Mesenchymal stem cell (in vitro differentiated cells and primary cell): Measurements from ENCODE around the gene GNB3.
"Not testable (repeated sequence)": the region's sequence is repeated elsewhere in the genome, so short reads cannot be mapped to it uniquely, and the experiment has no call there.

Experiments used
- DNase-seq: peaks from one replicate; pipeline ENCODE4 v3.0.0-alpha.2; 2013
- H2AFZ ChIP-seq: one replicate; pipeline ENCODE4 v1.6.1; 2013; ENCODE audit warnings: low read depth, mild to moderate bottlenecking, control low read depth, inconsistent platforms, low read length, moderate library complexity
- H2AK5ac ChIP-seq: 2 replicates; pipeline ENCODE4 v1.6.1; 2013; ENCODE audit warnings: low read length, moderate library complexity, mild to moderate bottlenecking, inconsistent platforms; ENCODE audit not compliant: severe bottlenecking
- H2BK120ac ChIP-seq: one replicate; pipeline ENCODE4 v1.6.1; 2013; ENCODE audit warnings: low read depth, mild to moderate bottlenecking, inconsistent platforms, low read length, moderate library complexity
- H2BK12ac ChIP-seq, 2 experiments: one replicate each; pipeline ENCODE4 v1.6.1; 2013; ENCODE audit warnings: inconsistent platforms in 2 of 2, low read length in 2 of 2, mild to moderate bottlenecking in 2 of 2, moderate library complexity in 2 of 2, control low read depth in 1 of 2
- H2BK15ac ChIP-seq: one replicate; pipeline ENCODE4 v1.6.1; 2013; ENCODE audit warnings: mild to moderate bottlenecking, low read depth, inconsistent platforms; ENCODE audit not compliant: poor library complexity, severe bottlenecking
- H2BK5ac ChIP-seq: 2 replicates; pipeline ENCODE4 v1.6.1; 2013; ENCODE audit warnings: low read depth, mild to moderate bottlenecking, low read length, control low read depth, inconsistent platforms; ENCODE audit not compliant: poor library complexity, severe bottlenecking
- H3K14ac ChIP-seq, 2 experiments: one replicate each; pipeline ENCODE4 v1.6.1; 2013; ENCODE audit warnings: inconsistent platforms in 2 of 2, low read length in 2 of 2, control low read depth in 1 of 2, mild to moderate bottlenecking in 1 of 2, moderate library complexity in 1 of 2
- H3K18ac ChIP-seq, 2 experiments: one replicate each; pipeline ENCODE4 v1.6.1; 2013; ENCODE audit warnings: inconsistent platforms in 2 of 2, low read length in 2 of 2, control low read depth in 1 of 2, low read depth in 1 of 2, mild to moderate bottlenecking in 1 of 2
- H3K23ac ChIP-seq, 2 experiments: one replicate each; pipeline ENCODE4 v1.6.1; 2013; ENCODE audit warnings: inconsistent platforms in 2 of 2, low read length in 2 of 2, mild to moderate bottlenecking in 2 of 2, moderate library complexity in 2 of 2, control low read depth in 1 of 2
- H3K27ac ChIP-seq: 2 replicates; pipeline ENCODE4 v1.5.1; 2013; ENCODE audit warnings: mild to moderate bottlenecking, moderate library complexity, low read length, control low read depth, inconsistent platforms; ENCODE audit not compliant: poor library complexity, severe bottlenecking
- H3K27me3 ChIP-seq, 2 experiments: 2 replicates each; pipeline versions ENCODE4 v1.6.1 to v1.7.0; 2013; ENCODE audit warnings: low read length in 2 of 2, mild to moderate bottlenecking in 2 of 2, moderate library complexity in 2 of 2, control low read depth in 1 of 2, inconsistent platforms in 1 of 2; ENCODE audit not compliant: control insufficient read depth in 1 of 2, insufficient read depth in 1 of 2
- H3K36me3 ChIP-seq, 2 experiments: 2 replicates each; pipeline versions ENCODE4 v1.6.1 to v1.7.0; 2013; ENCODE audit warnings: low read length in 2 of 2, control low read depth in 1 of 2, inconsistent platforms in 1 of 2, low read depth in 1 of 2, mild to moderate bottlenecking in 1 of 2; ENCODE audit not compliant: insufficient read depth in 2 of 2, control insufficient read depth in 1 of 2
- H3K4ac ChIP-seq, 2 experiments: one replicate each; pipeline ENCODE4 v1.6.1; 2013; ENCODE audit warnings: inconsistent platforms in 2 of 2, low read length in 2 of 2, mild to moderate bottlenecking in 2 of 2, moderate library complexity in 2 of 2, control low read depth in 1 of 2, low read depth in 1 of 2
- H3K4me1 ChIP-seq: 2 replicates; pipeline ENCODE4 v1.6.1; 2013; ENCODE audit warnings: low read depth, low read length, control low read depth; ENCODE audit not compliant: control insufficient read depth, insufficient read depth
- H3K4me2 ChIP-seq: 2 replicates; pipeline ENCODE4 v1.6.1; 2013; ENCODE audit warnings: low read length, mild to moderate bottlenecking, inconsistent platforms; ENCODE audit not compliant: poor library complexity, severe bottlenecking
- H3K4me3 ChIP-seq, 2 experiments: 2 replicates each; pipeline versions ENCODE4 v1.5.1 to v1.7.0; 2013; ENCODE audit warnings: low read length in 2 of 2, mild to moderate bottlenecking in 2 of 2, control low read depth in 1 of 2, low read depth in 1 of 2; ENCODE audit not compliant: insufficient read depth in 1 of 2
- H3K79me1 ChIP-seq: replicated peaks from 2 replicates; pipeline ENCODE4 v1.6.1; 2013; ENCODE audit warnings: mild to moderate bottlenecking, control low read depth, low read length, inconsistent platforms; ENCODE audit not compliant: poor library complexity, severe bottlenecking
- H3K9ac ChIP-seq: 2 replicates; pipeline ENCODE4 v1.7.0; 2013; ENCODE audit warnings: mild to moderate bottlenecking, low read length, moderate library complexity
- H3K9me3 ChIP-seq: 2 replicates; pipeline ENCODE4 v1.7.0; 2013; ENCODE audit warnings: mild to moderate bottlenecking, low read length; ENCODE audit not compliant: control insufficient read depth
- H4K8ac ChIP-seq: one replicate; pipeline ENCODE4 v1.6.1; 2013; ENCODE audit warnings: inconsistent platforms, mild to moderate bottlenecking, low read length, moderate library complexity
- H4K91ac ChIP-seq: one replicate; pipeline ENCODE4 v1.6.1; 2013; ENCODE audit warnings: mild to moderate bottlenecking, low read length, inconsistent platforms
- WGBS: methylation state at CpG from one replicate; pipeline ENCODE4 v1.1.7; 2013; ENCODE audit warnings: mixed read lengths; 5-methylcytosine and 5-hydroxymethylcytosine counted together

The GNB3 gene

GRCh38 chr12:6889775-6890573 lies 49.2 kb downstream of the GNB3 start:
- not testable (repeated sequence) for H3K79me1 ChIP-seq, H3K23ac ChIP-seq, H2AFZ ChIP-seq, H2BK12ac ChIP-seq, H3K27me3 ChIP-seq, H4K8ac ChIP-seq, H2BK5ac ChIP-seq, H3K14ac ChIP-seq, H3K4me2 ChIP-seq, H2BK15ac ChIP-seq, H3K36me3 ChIP-seq, DNase-seq, H3K9me3 ChIP-seq, H2BK120ac ChIP-seq, H4K91ac ChIP-seq, H3K4me3 ChIP-seq, H3K4me1 ChIP-seq
- H3K4ac ChIP-seq: peak overlapping the region in 1 of 2 experiments; percentile 78
- peak overlapping the region; percentile 81 for H2AK5ac ChIP-seq
- H3K27ac ChIP-seq: peak overlapping the region; percentile 73
- H3K18ac ChIP-seq: peak overlapping the region in 1 of 2 experiments; percentile 80
- 96% methylated on average over 20 of the region's 21 CpGs for WGBS
- H3K9ac ChIP-seq: peak overlapping the region; percentile 95

DNA sequence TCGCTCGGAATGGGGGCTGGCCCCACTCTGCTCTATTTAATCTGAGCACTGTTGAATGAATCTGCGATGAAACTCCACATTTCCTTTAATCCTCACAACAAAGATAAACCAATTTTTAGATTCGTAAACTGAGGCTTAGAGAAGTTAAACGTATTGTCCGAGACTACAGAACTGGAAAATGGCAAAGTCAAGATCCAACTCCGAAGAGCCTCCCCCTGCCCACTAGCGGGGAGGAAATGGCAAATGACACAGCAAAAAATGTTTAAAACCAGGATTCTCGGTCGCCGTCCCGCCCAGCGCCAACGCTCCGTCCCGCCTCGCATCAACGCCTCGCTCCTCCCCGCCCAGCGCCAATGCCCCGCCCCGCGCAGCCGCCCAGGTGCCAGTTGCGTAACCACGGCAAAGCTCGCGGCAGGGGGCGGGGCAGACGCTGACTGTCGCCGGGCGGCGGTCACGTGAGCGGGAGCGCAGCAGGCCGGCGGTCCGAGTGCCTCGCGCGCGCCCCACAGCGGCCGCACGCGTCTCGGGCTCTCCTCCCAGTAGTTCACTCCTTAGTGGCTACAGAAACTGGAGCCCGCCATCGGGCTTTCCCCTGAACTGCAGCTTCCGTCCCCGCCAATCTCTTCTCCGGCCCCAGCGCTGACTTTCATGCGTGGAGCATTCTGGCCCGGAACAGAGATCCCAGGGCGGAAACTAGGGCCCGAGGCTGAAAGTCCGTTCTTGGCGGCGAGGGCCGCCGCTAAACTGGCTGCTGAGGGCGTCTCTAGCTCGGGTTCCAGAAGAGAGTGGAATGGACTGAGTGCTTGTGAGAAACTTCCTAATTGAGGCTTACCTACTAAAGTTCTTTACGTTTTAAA lies 50.3 kb downstream of the GNB3 start:
- H3K79me1 ChIP-seq: peaks cover 3% of the 10 kb centered on the region
- peak overlapping the region; percentile 37 to 81 for H3K4me3 ChIP-seq
- peak overlapping the region in 1 of 2 experiments; percentile 62 for H3K14ac ChIP-seq
- H3K4me2 ChIP-seq: peak overlapping the region; percentile 86
- peak overlapping the region; percentile 44 for H2AFZ ChIP-seq
- peak overlapping the region; percentile 76 for H4K91ac ChIP-seq
- 4% methylated on average over 59 of the region's 68 CpGs for WGBS
- H2BK5ac ChIP-seq: peak overlapping the region; percentile 53
- no peaks in the 10 kb centered on the region for H3K27me3 ChIP-seq
- H2AK5ac ChIP-seq: peak overlapping the region; percentile 81
- no peaks in the 10 kb centered on the region for H3K9me3 ChIP-seq
- no peak overlapping the region for H2BK120ac ChIP-seq
- peak overlapping the region; percentile 74 for H4K8ac ChIP-seq
- peak overlapping the region; percentile 98 for H3K9ac ChIP-seq
- peak overlapping the region; percentile 78 to 93 for H3K18ac ChIP-seq
- peaks cover 9% of the 10 kb centered on the region for H3K4me1 ChIP-seq
- peak overlapping the region; percentile 77 to 91 for H3K4ac ChIP-seq
- H3K27ac ChIP-seq: peak overlapping the region; percentile 87
- H2BK12ac ChIP-seq: peak overlapping the region; percentile 57 to 92
- H3K23ac ChIP-seq: no peak overlapping the region
- peaks cover 2 to 6% of the 10 kb centered on the region in 2 experiments for H3K36me3 ChIP-seq
- peak overlapping the region; percentile 73 for H2BK15ac ChIP-seq
- peak; percentile 95 for DNase-seq

DNA sequence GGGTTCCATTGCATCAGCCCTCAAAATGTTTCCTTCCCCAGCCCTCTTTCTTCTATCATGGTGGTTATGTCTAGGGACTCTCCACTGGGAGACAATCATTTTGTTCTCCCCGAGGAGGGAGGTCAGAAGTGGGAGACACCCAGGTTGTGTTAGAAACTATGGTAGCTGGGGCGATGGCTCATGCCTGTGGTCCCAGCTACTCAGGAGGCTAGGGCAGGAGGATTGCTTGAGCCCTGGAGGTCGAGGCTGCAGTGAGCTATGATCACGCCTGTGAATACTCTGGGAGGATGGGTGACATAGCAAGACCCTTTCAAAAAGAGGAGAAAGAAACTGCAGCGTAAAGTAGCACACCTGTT lies 50.9 kb downstream of the GNB3 start:
- Histone ChIP-seq H3K4ac (peak overlapping the region; percentile 77 to 91), H2BK12ac (peak overlapping the region in 1 of 2 experiments; percentile 40), H3K9me3 (no peaks in the 10 kb centered on the region), H3K9ac (peak overlapping the region; percentile 98), H2AFZ (peak overlapping the region; percentile 44), H3K4me1 (peaks cover 9% of the 10 kb centered on the region), H3K27me3 (no peaks in the 10 kb centered on the region), H4K91ac (no peak overlapping the region), H4K8ac (peak overlapping the region; percentile 74), H3K4me3 (peak overlapping the region in 1 of 2 experiments; percentile 81), H3K14ac (no peak overlapping the region), H3K4me2 (peak overlapping the region; percentile 86), H2BK15ac (no peak overlapping the region), H2BK120ac (no peak overlapping the region), H3K36me3 (peaks cover 2 to 6% of the 10 kb centered on the region in 2 experiments), H3K79me1 (peaks cover 3% of the 10 kb centered on the region), H3K18ac (peak overlapping the region; percentile 43 to 93), H3K23ac (no peak overlapping the region), H2AK5ac (peak overlapping the region; percentile 15), H3K27ac (peak overlapping the region; percentile 87), H2BK5ac (no peak overlapping the region)
- WGBS: 88% methylated on average over 5 of the region's 5 CpGs
- DNase-seq: no peak

- H3K4me3 ChIP-seq, H3K79me1 ChIP-seq, H3K23ac ChIP-seq, H3K4me1 ChIP-seq, H2AK5ac ChIP-seq, H3K14ac ChIP-seq, H3K27me3 ChIP-seq, H4K91ac ChIP-seq, H2BK5ac ChIP-seq, H3K4me2 ChIP-seq, H2AFZ ChIP-seq, DNase-seq, H2BK12ac ChIP-seq, H4K8ac ChIP-seq, H2BK120ac ChIP-seq, H3K4ac ChIP-seq, H3K9me3 ChIP-seq, H3K18ac ChIP-seq, H3K9ac ChIP-seq, H3K27ac ChIP-seq, H3K36me3 ChIP-seq, H2BK15ac ChIP-seq: not testable (repeated sequence)
- WGBS: 94% methylated on average over 3 of the region's 3 CpGs
These were observed 52.0 kb downstream of the GNB3 start for GRCh38 chr12:6892683-6893082.
